Activated CD8-positive, alpha-beta memory T cell treated with anti-CD3 and anti-CD28 coated beads for 24 hours (primary cell): ENCODE results near the gene PLCG1.

ENCODE experiments used
- DNase-seq: peaks from one replicate; pipeline ENCODE4 v3.0.0-alpha.2; 2020

PLCG1 gene

GRCh38 chr20:41219824-41220223 is 82.5 kb downstream of the PLCG1 start:
- DNase-seq, result no peak

DNA sequence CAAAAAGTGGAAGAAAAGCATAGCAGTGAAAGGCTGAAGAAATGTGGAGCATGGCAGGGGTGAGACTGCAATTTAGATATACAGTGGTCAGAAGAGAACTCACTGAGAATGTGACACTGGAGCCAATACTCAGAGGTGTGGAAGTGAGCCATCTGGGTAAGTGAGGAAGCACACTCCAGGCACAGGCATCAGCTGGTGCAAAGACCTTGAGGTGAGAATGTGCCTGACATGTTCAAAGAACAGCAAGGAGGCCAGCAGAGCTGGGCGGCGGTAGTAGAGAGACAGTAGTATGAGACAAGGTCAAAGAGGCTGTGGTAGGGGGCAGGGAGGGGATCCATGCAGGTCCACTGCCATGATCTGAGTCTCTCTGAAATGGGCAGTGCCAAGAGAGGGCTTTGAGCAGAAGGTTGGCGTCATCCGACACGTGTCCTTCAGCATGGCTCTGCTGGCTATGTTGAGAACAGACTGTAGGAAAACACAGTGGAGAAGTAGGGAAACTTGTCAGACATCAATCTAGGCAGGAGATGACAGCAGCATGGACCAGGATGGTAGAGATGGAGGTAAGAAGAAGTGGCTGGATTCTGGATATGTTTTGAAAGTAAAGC is 84.4 kb downstream of the PLCG1 start:
- no peak for DNase-seq

- DNase-seq, result no peak
Observed at GRCh38 chr20:41222296-41222695, 85.0 kb downstream of the PLCG1 start.

DNA sequence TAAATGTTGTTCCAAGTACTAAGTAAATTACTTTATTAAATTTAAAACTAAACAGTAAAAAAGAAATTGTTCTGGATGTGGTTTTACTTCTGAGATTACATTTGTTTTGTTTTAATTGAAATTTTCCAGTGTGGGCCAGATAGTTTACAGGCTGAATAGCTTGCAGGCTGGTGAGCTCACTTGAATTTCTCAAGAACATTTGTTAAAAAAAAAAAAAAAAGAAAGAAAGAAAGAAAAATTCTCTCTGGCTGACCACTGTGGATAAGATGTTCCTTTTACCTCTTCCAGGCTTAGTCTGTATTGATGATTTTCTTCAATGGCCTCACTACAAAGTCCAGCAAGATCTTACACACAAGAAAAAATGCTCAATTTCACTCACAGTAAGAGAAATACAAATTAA is 85.4 kb downstream of the PLCG1 start:
- DNase-seq, result no peak

DNA sequence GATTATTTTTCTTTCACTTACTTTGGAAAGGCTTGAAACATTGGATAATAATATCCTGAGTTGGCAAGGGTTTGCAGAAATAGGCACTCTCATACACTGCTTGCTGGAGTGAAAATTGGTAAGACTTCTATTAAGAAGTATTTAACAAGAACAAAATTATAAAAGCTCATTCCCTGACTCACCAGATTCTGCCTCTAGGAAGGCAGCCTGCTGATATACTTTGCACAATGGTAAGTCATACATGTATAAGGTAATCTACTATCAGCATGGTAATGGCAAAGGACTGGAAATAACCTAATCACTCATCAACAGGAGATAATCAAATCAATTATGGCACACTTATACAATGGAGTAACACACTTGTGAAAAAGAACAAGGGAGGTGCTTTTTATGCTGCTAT is 85.8 kb downstream of the PLCG1 start:
- no peak for DNase-seq

DNA sequence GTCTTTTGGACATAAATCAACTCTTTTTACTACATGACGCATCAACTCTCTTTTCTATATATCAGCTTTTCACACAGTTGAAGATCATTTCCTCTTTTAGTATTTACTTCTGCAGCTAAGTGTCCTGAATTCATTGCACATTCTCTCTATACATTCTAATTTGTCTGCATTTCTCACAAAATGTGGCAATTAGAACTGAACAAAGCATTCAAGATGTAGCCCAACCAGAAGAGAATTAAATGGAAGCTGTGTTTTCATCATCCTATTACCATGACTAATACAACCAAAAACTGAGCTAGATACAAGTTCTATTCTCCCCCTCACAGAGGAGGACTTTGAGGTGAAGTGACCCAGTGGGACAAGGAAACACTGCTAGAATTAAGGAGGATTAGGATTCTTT is 86.9 kb downstream of the PLCG1 start:
- DNase-seq, result no peak

DNA sequence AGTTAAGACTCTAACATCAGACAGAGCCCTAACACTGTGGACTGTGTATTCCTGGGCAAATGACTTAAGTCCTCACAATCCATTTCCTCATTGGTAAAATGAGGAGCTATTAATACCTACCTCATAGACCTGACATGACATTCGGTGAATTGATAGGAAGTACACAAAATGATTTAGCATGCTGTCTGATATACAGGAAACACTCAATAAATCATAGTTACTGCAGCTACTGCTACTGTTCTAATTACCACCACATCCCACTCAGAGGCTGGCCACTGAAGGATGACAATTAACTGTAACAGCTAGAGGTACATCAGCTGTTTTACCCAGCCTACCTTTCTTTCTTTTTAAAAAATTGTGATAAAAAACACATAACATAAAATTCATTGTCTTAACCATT is 87.7 kb downstream of the PLCG1 start:
- no peak for DNase-seq

- DNase-seq, result no peak
Observed at GRCh38 chr20:41226426-41226825, 89.1 kb downstream of the PLCG1 start.
